Ishikawa (cell line): ENCODE data around the gene OR6C65.

Source experiments
- CEBPB ChIP-seq: IDR thresholded peaks from 2 replicates; pipeline ENCODE4 v1.6.1; 2012
- CREB1 ChIP-seq: IDR thresholded peaks from 2 replicates; pipeline ENCODE4 v1.6.1; 2012; ENCODE audit warnings: low read depth
- EP300 ChIP-seq: IDR thresholded peaks from 2 replicates; pipeline ENCODE4 v1.6.1; 2012; ENCODE audit warnings: borderline replicate concordance
- NFIC ChIP-seq: IDR thresholded peaks from 2 replicates; pipeline ENCODE4 v1.6.1; 2012
- RAD21 ChIP-seq: IDR thresholded peaks from 2 replicates; pipeline ENCODE4 v1.6.1; 2012; ENCODE audit warnings: low read depth
- TAF1 ChIP-seq: IDR thresholded peaks from 2 replicates; pipeline ENCODE4 v1.6.1; 2012; ENCODE audit warnings: low read depth, mild to moderate bottlenecking
- TCF12 ChIP-seq: IDR thresholded peaks from 2 replicates; pipeline ENCODE4 v1.6.1; 2012; ENCODE audit warnings: low read depth
- TF ChIP-seq, protein P1 (sequence below): IDR thresholded peaks from 2 replicates; pipeline ENCODE4 v1.6.1; 2012; ENCODE audit warnings: low read depth, mild to moderate bottlenecking
- TF ChIP-seq, protein P2 (sequence below): IDR thresholded peaks from 2 replicates; pipeline ENCODE4 v1.6.1; 2012

DNA sequence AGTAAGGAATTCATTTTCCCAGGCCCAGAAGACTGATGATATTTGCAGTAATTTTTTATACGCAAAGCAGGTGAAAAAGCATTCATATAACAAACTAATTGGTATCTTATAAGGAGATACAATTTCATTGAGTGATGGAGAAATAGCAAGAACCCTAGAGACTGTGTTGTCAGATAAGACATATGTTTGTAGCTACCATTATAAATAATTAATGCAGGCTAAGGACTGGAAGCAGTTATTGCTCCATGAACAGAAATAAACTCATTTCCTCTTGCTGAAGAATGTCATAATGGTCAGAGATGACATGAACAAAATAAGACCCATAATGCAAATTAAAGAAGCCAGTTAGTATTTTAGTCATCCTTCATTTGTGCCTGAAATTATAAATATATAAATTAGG is 45.0 kb downstream of the OR6C65 start:
- TF ChIP-seq RAD21: no peak
- no peak for TF ChIP-seq TAF1
- no peak for TF ChIP-seq CEBPB
- TF ChIP-seq NFIC: no peak
- TF ChIP-seq, protein P1, sequence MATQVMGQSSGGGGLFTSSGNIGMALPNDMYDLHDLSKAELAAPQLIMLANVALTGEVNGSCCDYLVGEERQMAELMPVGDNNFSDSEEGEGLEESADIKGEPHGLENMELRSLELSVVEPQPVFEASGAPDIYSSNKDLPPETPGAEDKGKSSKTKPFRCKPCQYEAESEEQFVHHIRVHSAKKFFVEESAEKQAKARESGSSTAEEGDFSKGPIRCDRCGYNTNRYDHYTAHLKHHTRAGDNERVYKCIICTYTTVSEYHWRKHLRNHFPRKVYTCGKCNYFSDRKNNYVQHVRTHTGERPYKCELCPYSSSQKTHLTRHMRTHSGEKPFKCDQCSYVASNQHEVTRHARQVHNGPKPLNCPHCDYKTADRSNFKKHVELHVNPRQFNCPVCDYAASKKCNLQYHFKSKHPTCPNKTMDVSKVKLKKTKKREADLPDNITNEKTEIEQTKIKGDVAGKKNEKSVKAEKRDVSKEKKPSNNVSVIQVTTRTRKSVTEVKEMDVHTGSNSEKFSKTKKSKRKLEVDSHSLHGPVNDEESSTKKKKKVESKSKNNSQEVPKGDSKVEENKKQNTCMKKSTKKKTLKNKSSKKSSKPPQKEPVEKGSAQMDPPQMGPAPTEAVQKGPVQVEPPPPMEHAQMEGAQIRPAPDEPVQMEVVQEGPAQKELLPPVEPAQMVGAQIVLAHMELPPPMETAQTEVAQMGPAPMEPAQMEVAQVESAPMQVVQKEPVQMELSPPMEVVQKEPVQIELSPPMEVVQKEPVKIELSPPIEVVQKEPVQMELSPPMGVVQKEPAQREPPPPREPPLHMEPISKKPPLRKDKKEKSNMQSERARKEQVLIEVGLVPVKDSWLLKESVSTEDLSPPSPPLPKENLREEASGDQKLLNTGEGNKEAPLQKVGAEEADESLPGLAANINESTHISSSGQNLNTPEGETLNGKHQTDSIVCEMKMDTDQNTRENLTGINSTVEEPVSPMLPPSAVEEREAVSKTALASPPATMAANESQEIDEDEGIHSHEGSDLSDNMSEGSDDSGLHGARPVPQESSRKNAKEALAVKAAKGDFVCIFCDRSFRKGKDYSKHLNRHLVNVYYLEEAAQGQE: no peak
- TF ChIP-seq, protein P2, sequence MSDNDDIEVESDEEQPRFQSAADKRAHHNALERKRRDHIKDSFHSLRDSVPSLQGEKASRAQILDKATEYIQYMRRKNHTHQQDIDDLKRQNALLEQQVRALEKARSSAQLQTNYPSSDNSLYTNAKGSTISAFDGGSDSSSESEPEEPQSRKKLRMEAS: no peak
- TF ChIP-seq TCF12: no peak
- TF ChIP-seq EP300: no peak
- no peak for TF ChIP-seq CREB1
